Activated CD4-positive, CD25-positive, alpha-beta regulatory T cell treated with anti-CD3 and anti-CD28 coated beads, Interleukin-2, amount 50 U/mL, for 16 hours (primary cell): Measurements from ENCODE around the gene SPDYE1.

Experiments
- DNase-seq: peaks from one replicate; pipeline ENCODE4 v3.0.0-alpha.2; 2020; ENCODE audit warnings: low read depth, low spot score

The SPDYE1 gene

DNA sequence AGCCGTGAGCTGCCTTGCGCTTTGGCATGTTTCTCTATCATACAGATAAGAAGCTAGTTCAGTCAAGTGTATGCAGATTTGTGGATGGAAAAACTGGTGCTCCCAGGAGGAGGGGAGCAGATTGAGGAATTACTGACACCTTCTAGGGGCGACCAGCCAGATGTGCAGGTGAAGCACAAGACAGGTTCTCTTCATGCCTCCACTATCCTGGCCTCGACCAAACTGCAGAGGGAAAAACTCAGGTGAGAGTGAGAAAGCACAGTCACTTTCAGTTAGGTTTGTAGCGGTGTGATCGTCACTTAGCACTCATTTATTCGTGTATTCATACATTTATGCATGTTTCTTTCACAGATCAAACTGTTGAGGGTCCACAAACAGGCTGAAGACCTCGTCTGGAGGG is 46.2 kb downstream of the SPDYE1 start:
- DNase-seq: no peak

DNA sequence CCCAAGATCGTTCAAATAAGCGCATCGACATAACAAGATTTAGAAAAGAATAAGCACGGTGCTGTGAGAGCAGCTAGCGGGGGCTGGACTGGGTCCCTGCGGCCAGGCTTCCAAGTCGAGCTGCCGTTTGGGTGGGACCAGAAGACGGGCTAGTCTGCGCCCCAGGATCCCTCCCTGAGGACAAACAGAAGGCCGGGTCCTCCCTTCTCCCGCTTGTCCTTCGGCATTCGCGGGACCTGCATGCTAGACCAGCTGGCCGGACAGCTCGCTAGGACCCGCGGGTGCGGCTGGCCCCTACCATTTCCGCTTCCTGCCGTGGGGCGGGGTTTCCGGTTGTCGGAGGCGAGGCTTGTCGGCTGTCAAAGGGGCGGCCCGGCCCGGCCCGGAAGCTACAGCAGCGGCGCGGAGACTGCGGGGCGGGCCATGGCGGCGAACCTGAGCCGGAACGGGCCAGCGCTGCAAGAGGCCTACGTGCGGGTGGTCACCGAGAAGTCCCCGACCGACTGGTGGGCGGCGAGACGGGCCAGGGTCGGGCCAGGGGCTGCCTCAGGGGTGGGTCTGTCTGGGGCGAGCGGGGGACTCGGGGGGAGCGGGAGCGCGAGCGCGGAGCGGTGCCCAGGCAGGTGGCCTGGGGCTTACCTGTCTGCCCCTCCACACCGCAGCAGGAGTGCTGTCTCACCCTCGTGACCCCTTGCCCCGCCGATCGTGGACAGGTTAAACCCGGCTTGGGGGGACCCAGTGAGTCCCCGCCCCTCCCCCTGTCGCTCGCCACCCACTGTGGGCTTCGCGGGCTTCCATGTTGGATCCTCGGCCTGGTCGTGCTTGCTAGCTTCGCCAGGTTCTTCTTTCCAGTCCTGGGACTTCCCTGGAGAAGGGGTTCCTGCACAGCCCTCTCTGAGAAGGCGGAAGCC is 46.9 kb downstream of the SPDYE1 start, which contains the start of gene DBNL:
DBNL (plus strand) TSS at position 388 of the 911 bp plus-strand sequence; CDS start at position 424, 36 bp downstream.
- DNase-seq: peak; percentile 88

DNA sequence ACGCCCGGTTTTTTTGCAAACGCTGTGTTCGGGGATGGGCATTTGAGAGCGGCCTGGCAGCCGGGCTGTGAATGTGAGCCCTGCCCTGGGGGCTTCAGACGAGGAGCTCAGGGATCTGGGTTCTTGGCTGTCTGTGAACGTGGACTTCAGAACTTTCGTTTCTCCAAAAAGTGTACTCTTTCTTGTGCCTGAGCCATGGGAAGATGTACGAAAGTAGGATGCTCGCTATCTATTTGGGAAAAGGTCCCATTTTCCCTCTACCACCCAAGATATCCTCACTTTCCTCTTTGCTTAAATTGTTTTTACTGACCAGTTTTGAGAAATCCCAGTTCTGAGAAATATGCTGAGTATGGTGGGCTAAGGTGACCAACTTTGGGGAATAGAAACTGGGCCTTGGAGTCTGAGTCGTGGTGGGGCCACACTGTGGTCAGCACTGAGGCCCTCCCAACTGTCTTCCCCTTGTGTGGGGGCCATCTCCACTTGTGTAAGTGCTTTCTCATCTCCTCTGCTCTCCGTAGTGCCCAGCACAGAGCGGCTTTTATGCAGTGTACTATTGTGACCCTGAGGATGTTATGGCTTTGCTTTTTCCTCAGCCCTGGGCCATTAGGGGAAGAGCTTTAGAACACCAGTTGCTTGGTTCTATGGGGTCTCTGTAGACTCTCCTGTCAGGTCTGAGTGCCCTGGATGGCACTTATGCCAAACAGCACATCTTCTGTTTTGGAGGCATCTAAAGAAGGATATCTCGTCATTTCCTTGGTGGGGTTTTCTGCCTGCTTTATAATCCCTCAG is 47.7 kb downstream of the SPDYE1 start:
- DNase-seq: no peak

DNA sequence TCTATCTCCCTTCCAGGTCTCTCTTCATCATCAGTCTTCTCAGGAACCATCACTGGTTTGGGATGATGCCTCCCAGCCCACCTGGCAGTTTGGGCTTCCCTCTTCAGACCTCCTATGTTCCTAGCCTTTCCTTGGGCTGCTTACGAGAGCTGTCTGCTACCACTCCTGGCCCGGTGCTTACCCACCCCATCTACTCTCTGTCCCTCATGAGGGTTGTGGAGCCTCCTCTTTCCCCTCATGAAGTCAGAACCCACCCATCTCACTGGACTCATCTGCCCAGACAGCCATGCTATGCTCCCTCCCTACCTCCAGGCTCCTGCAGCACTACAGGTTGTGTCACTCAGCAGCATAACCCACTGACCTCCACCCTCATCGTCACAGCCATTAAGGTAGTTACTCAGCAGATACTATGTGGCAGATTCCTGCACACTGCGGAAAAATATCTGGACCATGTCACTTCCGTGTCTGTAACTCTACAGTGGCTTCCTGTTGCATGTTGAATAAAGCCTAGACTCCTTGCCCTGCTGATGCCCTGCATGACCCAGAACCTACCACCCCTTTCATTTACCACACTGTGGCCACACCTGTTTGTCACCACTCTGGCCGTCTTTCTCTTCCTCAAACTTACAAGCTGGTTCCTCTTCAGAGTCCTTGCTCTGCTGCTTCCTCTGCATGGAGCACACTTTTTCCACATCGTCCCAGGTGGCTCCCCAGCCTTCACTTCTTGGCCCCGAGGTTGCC is 48.8 kb downstream of the SPDYE1 start:
- no peak for DNase-seq

DNA sequence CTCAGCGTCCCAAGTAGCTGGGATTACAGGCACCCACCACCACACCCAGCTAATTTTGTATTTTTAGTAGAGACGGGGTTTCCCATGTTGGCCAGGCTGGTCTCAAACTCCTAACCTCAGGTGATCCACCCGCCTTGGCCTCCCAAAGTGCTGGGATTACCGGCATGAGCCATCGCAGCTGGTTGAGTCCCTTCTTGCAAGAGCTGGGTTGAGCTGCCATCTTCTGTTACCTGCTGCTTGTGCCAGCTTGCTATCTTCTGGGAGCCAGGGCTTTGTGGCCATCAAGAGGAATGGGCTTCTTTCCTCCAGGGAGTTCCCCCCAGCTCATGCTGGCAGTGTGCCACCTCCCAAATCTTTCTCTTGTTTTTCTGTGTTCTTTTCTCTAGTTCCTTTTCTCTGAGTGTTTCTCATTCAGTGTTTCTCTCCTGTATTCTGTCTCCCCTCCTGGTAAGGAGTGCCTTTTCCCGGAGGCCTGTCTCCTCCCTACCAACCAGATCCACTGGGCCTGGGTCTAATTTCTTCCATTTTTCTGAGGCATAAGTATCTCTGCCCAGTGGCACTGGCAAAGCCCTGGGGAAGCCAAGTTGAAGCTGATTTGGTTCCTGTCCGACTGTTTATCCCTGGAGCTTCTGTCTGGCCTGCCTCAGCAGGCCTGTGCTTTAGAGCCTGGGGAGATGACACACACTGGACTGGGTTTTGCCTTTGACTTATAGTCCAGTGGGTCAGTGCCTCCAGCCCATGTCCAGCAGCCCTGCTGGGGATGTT is 50.5 kb downstream of the SPDYE1 start:
- DNase-seq: no peak

DNA sequence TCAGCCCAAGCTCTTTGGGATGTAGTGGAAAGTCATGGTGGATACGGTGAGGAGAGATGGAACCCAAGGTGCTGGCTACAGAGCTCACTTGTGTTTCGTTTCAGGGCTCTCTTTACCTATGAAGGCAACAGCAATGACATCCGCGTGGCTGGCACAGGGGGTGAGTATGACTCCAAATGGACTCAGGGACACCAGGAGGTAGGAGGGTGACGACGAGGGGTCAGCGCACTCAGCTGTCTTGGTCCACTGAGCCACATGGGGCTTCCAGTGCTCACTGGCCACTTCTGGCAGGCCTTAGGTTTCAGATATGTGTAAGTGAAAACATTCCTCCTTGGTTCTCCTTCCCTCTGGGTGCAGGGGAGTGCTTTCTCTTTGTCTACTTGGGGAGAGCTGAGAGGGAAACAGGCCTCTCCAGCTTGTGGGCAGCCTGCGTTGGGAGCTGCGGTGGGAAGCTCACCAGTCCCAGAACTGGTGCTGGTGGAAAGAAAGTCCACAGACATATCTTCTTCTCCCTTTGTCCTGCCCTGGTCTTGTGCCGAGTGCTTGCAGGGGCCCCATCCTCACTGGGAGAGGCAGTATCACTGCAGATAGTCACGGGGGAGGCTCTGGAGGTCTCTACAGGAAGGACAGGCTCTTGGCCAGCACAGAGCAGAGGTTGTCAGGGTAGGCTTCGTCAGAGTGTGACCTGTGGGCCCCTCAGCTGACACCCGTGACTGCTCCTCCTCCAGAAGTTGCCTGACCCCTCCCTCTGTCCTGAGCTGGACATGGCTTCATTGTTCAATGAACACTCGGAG is 52.6 kb downstream of the SPDYE1 start:
- DNase-seq: no peak

DNA sequence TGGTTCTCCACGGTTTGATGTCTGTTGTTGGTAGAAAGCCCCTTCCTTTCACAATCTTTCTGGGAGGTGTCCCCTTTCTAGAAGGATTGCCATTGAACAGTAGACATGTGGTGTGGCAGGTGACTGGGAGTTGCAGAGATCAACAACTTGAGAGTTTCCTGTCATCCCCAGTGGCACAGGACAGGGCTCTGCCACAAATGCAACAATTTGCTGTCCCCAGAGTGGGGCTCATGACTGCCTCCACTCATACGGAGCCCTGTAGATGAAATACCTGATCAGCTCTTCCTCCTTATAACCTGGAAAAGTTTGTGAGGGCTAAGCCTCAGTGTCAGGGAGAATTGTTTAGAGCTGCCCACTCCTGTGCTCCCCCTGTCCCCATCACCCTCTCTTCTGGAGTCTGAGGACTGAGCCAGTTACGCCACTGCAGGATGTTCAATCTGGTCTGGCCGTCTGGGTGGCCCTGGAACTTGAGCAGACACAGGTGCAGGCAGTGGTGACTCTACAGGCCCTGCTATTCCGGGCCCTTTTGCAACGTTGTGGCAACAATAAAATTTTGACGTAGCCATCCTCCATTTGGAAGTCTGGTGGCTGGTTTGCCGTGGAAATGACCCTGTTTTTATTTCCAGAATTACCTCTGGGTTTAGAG is 53.3 kb downstream of the SPDYE1 start:
- DNase-seq: no peak

DNA sequence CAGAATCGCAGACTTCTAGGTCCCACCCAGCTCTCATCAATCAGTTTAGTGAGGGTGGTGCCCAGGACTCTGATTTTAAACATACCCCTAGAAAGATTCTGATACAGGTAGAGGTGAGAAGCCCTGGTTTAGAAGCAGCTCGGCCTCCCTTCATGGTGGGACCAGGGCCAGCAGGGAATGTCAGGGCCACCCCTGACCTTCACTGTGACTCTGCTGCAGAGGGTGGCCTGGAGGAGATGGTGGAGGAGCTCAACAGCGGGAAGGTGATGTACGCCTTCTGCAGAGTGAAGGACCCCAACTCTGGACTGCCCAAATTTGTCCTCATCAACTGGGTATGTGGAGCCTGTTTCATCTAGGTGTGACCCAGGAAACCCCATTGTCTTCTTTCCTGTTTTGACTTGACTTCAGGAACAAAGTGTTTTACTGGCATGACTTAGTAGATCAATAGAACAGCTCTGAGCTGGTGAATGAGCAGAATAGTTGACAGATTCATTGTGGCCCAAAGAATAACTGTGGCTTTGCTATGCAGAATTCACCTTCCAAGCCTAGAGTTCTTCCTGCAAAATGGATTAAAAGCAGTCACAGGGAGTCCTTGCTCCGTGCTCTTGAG is 54.0 kb downstream of the SPDYE1 start:
- no peak for DNase-seq

DNA sequence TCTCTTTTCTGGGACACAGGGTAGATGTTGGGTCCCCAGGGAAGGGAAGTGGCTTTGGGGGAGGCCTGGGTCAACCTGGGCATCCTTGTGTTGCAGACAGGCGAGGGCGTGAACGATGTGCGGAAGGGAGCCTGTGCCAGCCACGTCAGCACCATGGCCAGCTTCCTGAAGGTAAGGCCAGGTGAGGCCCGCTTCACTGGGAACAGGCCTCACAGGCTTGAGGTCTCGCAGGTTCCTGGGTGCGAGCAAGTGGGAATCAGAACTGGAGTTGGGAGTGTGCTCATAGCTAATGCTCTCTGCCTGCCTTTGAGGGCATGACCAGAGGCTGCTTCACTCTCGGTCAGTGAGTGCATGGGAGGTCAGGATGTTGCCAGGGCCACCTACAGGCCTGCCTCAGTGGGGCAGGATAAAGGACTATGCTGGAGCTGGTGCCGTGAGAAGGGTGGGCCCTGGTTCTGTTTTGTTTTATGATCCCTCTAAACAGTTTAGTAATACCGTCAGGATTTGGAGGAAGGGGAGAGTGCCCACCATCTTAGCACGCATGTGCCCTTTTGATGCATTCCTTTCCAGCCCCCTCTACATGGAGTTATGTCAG is 55.2 kb downstream of the SPDYE1 start:
- DNase-seq: no peak

DNA sequence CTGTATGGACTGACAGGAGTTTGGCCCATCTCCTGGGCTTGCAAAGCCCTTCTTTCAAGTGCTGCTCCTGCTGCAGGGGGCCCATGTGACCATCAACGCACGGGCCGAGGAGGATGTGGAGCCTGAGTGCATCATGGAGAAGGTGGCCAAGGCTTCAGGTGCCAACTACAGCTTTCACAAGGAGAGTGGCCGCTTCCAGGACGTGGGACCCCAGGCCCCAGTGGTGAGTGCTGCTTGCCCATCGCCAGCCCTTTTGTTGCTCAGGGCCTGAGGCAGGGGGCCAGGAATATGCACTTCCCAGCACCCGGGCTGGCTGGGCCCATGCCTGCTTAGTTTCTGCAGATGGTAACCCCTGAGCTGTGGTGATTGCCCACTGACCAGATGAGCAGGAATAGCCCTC is 59.0 kb downstream of the SPDYE1 start:
- no peak for DNase-seq

DNA sequence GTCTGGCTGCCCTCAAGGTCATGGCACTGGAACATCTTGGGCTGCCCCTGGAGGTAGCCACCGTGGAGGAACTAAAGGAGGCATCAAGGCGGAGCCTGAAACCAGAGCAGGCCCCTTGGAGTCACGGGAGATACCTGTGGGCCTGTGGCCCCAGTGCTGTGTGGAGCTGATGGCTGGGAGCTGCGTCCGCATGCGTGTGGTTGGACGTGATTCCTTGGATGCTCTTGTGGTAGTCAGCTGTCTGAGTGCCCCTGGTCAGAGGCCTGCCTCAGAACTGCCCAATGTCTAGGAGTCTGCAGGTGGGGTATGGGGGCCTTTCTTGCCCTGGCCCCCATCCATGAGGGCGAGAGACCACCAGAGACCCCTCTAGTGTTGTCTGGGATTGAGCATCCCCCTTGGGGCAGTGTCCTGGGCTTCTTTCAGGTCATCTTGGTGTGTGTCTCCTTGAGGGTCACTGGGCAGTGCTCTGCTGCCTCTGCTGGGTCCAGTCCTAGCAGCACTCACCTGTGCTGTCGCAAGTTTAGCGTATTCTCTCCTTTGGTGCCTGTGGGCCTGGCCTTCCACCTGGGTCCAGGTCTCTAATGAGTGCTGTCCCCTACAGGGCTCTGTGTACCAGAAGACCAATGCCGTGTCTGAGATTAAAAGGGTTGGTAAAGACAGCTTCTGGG is 59.6 kb downstream of the SPDYE1 start:
- no peak for DNase-seq

DNA sequence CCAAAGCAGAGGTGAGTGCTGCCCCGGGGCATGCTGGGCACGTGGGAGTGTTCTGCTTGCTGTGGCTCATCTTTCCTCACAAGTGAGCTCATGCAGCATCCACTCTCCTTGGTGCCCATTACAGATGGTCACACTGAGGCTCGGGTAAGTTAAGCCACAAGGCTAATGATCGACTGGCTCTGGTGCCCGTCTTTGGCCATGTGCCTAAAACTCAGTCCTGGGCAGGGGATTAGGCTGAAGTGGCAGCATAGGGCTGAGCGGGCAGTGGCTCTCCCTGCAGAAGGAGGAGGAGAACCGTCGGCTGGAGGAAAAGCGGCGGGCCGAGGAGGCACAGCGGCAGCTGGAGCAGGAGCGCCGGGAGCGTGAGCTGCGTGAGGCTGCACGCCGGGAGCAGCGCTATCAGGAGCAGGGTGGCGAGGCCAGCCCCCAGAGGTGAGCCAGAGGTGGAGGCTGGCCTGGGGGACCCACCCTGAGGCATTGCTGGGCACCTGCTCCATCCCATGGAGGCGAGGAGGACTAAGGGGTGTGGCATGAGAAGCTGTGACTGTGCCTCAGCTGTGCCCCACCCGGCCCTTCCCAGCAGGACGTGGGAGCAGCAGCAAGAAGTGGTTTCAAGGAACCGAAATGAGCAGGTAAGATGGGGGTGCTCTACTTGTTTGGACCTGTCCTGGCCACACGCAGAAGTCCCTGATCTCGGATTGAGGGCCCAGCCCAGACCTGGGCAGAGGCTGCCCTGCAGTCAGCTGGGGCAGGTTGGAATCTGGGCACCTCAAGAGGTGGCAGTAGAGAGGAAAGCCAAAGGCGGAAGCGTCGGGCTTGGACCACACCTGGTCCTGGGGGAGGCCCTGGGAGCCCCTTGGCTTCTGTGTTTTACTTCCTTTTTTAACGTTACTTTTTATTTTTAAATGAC is 60.4 kb downstream of the SPDYE1 start:
- DNase-seq: no peak

DNA sequence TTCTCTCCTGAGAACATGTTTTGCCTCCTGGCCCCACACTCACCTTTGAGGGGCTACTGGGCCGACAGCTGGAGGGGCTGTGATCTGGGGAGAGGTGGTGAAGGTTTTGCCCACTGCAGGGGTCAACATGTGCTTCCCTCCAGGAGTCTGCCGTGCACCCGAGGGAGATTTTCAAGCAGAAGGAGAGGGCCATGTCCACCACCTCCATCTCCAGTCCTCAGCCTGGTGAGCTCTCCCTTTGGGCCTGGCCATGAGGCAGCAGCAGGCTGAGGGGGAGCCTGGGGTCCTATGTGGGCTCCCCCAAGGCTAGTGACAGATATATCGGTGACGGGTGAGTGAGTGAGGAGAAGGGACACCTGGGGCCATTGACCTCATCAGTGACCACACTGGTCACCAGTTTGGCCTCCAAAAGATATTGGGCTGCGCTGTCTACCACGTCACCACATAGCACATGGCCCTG is 61.1 kb downstream of the SPDYE1 start:
- no peak for DNase-seq

DNA sequence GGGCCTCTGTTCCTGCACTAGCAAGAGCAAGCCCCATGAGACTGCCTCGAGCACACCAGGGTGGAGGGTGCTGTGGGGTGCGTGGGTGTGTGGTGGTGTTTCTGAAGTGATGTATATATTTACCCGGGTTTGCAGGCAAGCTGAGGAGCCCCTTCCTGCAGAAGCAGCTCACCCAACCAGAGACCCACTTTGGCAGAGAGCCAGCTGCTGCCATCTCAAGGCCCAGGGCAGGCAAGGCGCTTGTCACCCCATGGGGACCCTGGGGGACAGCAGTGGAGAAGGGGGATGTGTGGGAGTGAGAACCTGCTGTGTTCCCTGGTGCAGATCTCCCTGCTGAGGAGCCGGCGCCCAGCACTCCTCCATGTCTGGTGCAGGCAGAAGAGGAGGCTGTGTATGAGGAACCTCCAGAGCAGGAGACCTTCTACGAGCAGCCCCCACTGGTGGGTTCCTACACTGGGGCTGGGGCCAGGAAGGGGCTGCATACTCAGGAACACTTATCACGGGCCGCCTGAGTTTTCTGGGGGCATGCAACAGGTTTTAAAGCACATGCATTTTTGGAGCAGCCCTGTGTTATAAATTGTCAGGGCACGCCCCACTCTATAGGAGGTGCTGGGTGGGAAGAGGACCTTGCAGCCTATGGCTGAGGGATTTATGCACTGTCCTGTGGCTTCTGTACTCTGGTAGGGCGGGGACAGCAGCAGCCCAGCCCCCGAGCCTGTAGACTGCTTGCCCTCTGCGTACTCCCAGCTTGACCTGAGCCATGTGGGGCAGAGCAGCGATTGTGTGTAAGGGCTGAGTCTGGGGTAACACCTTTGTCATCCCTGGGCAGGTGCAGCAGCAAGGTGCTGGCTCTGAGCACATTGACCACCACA is 61.8 kb downstream of the SPDYE1 start:
- DNase-seq: no peak
